ENCODE data around the gene DPP6.
A peak's percentile ranks its signal among the peaks of the same experiment; 100 is the strongest.
"Not testable (repeated sequence)": the region's sequence is repeated elsewhere in the genome, so short reads cannot be mapped to it uniquely, and the experiment has no call there.

DPP6 gene

GRCh38 chr7:154051643-154052529 is at the start of gene DPP6:
Gene DPP6 (plus strand): TSS chr7:154052398.
- not testable (repeated sequence) for DNase-seq

GRCh38 chr7:154009423-154009911 is 42.7 kb upstream of the DPP6 start:
- DNase-seq = not testable (repeated sequence)

GRCh38 chr7:154010726-154011568 is 41.3 kb upstream of the DPP6 start:
- DNase-seq = not testable (repeated sequence)

GRCh38 chr7:154012800-154013199 is 39.4 kb upstream of the DPP6 start:
- DNase-seq = not testable (repeated sequence)

- not testable (repeated sequence) for DNase-seq
Observed at GRCh38 chr7:154015636-154016035, 36.6 kb upstream of the DPP6 start.

- not testable (repeated sequence) for DNase-seq
Observed at GRCh38 chr7:154018354-154018753, 33.8 kb upstream of the DPP6 start.

- DNase-seq = not testable (repeated sequence)
Observed at GRCh38 chr7:154027805-154028204, 24.4 kb upstream of the DPP6 start.

- DNase-seq = not testable (repeated sequence)
Observed at GRCh38 chr7:154030476-154031080, 21.6 kb upstream of the DPP6 start.

- DNase-seq = not testable (repeated sequence)
Observed at GRCh38 chr7:154039466-154040165, 12.6 kb upstream of the DPP6 start.

GRCh38 chr7:154050394-154050793 is 1.8 kb upstream of the DPP6 start:
- DNase-seq = not testable (repeated sequence)

GRCh38 chr7:154051006-154051642 is 1.1 kb upstream of the DPP6 start:
- DNase-seq = not testable (repeated sequence)

- peak; percentile 45 for DNase-seq
Observed at GRCh38 chr7:154052530-154053252, 493 bp downstream of the DPP6 start.

- not testable (repeated sequence) for DNase-seq
Observed at GRCh38 chr7:154053466-154054312, 1.5 kb downstream of the DPP6 start.

- DNase-seq = not testable (repeated sequence)
Observed at GRCh38 chr7:154054664-154055063, 2.5 kb downstream of the DPP6 start.

- peak; percentile 85 for DNase-seq
Observed at GRCh38 chr7:154055491-154056106, 3.4 kb downstream of the DPP6 start.

- DNase-seq = not testable (repeated sequence)
Observed at GRCh38 chr7:154058783-154059182, 6.6 kb downstream of the DPP6 start.

- not testable (repeated sequence) for DNase-seq
Observed at GRCh38 chr7:154060551-154060950, 8.4 kb downstream of the DPP6 start.

- DNase-seq = not testable (repeated sequence)
Observed at GRCh38 chr7:154071833-154072232, 19.6 kb downstream of the DPP6 start.

GRCh38 chr7:154072395-154073181 is 20.4 kb downstream of the DPP6 start:
- not testable (repeated sequence) for DNase-seq

Measured in right forelimb (tissue), 1 donor.